ENCODE data around the gene PAM.

GRCh38 chr5:102711525-102712385, 43.4 kb upstream of the PAM start:
- no peak for TF ChIP-seq CTCF (IDR thresholded peaks at IDR 0.05)
- TF ChIP-seq ZFX (IDR thresholded peaks at IDR 0.05; ENCODE audit: borderline replicate concordance) = no peak

Data from 22Rv1 (cell line).